Right renal pelvis (tissue), 4 donors: ENCODE data around the gene CCDC169. TPM values are rescaled to one million over a fixed set of nuclear protein-coding genes. Genes with fewer than 3 reads are reported as not detected.

Experiments used
- polyA plus RNA-seq, 4 donors: library from polyadenylated mRNA; unstranded; fragments of 120-200 nt; gene quantifications; one replicate each; pipeline ENCODE4 v1.2.1, GENCODE V29; 2013; ENCODE audit not compliant: insufficient read length in 4 of 4

Gene CCDC169
- polyA plus RNA-seq, 4 donors = 4.2 to 6.9 (median 5.8) TPM

Other genes starting within 250 kb of the CCDC169 start
- 1 to 10 TPM; 5.6 to 7.0 (median 6.3) TPM for gene DCLK1, start 166.4 kb downstream of the CCDC169 start, polyA plus RNA-seq
- 1 to 10 TPM; 1.3 to 3.7 (median 3.4) TPM for gene SOHLH2, start 83.3 kb downstream of the CCDC169 start, polyA plus RNA-seq
- 10 to 100 TPM; 75.7 to 93.7 (median 85.6) TPM for gene SPART, start 48.6 kb upstream of the CCDC169 start, polyA plus RNA-seq
- gene CCNA1, start 134.7 kb upstream of the CCDC169 start, polyA plus RNA-seq = 1 to 10 TPM in 1 of 4 donors, under 1 TPM in 3; 0.71 to 1.1 (median 0.85) TPM